ENCODE measurements around the gene ARL5B. TPM values are rescaled to one million over a fixed set of nuclear protein-coding genes. Genes with fewer than 3 reads are reported as not detected.

ARL5B gene
- total RNA-seq, 2 donors from 2014 or later, result 7.9 to 9.2 TPM

DNA sequence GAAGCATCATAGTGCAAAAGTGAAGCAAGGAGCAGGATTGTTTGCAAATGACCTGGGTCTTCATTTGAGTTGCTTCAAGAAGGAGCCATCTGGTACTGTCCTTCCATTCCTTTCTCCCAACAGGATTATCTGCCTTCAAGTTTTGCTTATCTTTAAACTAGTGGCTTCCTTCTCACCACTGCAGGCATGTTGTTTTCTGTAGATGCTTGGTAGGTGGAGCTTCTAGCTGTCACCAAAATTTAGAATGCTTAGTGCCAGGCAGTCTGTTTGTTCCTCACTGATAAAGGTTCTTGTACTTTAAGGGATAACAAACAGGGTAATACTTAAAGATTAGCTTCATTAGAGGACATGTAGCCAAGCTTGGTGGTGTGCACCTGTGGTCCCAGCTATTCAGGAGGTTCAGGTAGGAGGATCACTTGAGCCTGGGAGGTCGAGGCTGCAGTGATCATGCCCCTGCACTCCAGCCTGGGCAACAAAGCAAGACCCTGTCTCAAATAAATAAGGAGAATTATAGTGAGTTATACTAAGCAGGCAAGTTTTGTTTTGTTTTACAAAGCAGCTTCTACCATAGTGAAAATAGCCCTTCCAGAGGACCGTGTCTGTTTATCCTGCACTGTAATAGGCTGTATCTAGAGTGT is 5.7 kb downstream of the ARL5B start:
- Histone ChIP-seq H3K27ac (no peak overlapping the region), H3K4me1 (peaks cover 0 to 42% of the 10 kb centered on the region in 2 donors), H3K27me3 (no peaks in the 10 kb centered on the region), H3K36me3 (peaks cover 17% of the 10 kb centered on the region), H3K9me3 (no peaks in the 10 kb centered on the region), H3K4me3 (no peak overlapping the region)
- TF ChIP-seq, protein P1, sequence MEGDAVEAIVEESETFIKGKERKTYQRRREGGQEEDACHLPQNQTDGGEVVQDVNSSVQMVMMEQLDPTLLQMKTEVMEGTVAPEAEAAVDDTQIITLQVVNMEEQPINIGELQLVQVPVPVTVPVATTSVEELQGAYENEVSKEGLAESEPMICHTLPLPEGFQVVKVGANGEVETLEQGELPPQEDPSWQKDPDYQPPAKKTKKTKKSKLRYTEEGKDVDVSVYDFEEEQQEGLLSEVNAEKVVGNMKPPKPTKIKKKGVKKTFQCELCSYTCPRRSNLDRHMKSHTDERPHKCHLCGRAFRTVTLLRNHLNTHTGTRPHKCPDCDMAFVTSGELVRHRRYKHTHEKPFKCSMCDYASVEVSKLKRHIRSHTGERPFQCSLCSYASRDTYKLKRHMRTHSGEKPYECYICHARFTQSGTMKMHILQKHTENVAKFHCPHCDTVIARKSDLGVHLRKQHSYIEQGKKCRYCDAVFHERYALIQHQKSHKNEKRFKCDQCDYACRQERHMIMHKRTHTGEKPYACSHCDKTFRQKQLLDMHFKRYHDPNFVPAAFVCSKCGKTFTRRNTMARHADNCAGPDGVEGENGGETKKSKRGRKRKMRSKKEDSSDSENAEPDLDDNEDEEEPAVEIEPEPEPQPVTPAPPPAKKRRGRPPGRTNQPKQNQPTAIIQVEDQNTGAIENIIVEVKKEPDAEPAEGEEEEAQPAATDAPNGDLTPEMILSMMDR (IDR thresholded peaks at IDR 0.05), result no peak
- no peak for DNase-seq (ENCODE audit: low spot score)

DNA sequence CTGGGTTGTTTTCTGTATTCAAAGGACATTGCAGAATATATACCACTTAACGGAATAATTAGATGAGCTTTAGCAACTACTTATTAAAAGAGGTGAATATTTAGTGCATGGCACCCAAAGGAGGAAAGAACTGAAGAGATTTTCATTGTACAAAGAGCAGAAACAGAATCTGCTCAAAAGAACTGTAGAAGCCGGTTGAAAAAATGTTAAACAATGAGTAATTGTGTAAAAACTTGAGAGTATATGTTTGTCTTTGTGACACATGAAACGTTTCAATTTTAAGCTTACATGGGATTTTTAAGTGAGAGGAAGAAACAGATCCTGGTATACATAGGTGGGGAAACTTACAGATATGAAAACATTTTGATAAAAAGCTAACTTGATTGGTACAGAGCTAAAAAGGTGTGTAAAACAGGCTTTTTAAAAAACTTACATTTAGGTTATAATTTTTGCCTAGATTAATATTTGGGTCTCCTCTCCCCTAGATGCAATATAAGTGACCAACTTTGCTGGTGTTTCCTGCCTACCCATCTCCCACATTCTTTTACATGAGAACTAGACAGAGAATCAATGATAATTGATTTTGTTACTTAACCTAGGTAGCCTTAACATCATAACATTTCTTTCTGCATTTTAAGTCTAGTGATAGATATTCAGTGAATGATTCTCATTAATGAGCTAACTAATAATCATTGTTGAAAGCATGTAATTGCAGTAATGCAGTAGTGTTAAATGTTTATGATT is 6.8 kb downstream of the ARL5B start:
- no peaks in the 10 kb centered on the region for H3K27me3 ChIP-seq
- no peak for DNase-seq (ENCODE audit: low spot score)
- H3K36me3 ChIP-seq, result peaks cover 26% of the 10 kb centered on the region
- no peak overlapping the region for H3K27ac ChIP-seq
- no peaks in the 10 kb centered on the region for H3K9me3 ChIP-seq
- peaks cover 0 to 33% of the 10 kb centered on the region in 2 donors for H3K4me1 ChIP-seq
- no peak overlapping the region for H3K4me3 ChIP-seq
- TF ChIP-seq, protein P1 (IDR thresholded peaks at IDR 0.05), result no peak

DNA sequence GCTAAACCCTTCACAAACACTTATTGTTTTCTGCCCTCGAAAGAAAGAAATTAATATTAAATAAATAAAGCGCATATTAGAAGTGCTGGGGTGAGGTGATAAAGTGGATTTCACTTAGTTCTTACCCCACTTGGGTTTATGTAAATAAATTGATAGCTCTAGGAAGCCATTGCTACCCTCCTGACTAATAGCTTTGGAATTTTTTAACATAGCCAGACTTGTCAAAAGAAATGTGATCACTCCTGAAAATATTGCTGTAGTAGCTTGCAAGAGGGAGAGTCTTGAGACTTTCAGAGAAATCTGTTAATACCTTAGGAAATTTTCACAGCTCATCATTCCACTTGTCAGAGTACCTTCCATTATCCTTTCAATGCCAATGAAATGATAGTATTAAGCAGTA is 7.6 kb downstream of the ARL5B start:
- Histone ChIP-seq H3K27me3 (no peaks in the 10 kb centered on the region), H3K9me3 (no peaks in the 10 kb centered on the region), H3K4me1 (peaks cover 0 to 25% of the 10 kb centered on the region in 2 donors), H3K27ac (no peak overlapping the region), H3K36me3 (peaks cover 34% of the 10 kb centered on the region), H3K4me3 (no peak overlapping the region)
- no peak for DNase-seq (ENCODE audit: low spot score)
- TF ChIP-seq, protein P1 (IDR thresholded peaks at IDR 0.05), result no peak

DNA sequence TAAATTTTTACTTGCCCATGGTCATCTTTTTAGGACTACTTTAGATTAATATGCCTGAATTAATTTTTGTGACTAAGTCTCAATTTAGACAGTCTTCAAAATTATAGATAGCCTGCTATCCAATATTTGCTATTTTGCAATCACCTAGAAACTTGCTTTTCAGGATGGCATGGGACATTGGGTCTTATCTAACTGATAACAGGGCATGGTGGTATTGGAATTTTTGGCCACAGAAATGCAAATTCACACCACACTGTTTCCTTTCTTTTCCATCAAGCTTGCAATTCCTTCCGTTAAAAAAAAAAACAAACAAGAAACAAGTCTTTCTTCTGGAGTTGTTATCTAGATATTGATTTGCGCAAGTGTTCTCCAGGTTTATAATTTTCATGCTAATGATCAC is 8.8 kb downstream of the ARL5B start:
- no peak for DNase-seq (ENCODE audit: low spot score)
- no peak overlapping the region for H3K27ac ChIP-seq
- H3K36me3 ChIP-seq, result peaks cover 34% of the 10 kb centered on the region
- H3K9me3 ChIP-seq, result no peaks in the 10 kb centered on the region
- H3K4me3 ChIP-seq, result no peak overlapping the region
- TF ChIP-seq, protein P1 (IDR thresholded peaks at IDR 0.05), result no peak
- peaks cover 0 to 21% of the 10 kb centered on the region in 2 donors for H3K4me1 ChIP-seq
- no peaks in the 10 kb centered on the region for H3K27me3 ChIP-seq

DNA sequence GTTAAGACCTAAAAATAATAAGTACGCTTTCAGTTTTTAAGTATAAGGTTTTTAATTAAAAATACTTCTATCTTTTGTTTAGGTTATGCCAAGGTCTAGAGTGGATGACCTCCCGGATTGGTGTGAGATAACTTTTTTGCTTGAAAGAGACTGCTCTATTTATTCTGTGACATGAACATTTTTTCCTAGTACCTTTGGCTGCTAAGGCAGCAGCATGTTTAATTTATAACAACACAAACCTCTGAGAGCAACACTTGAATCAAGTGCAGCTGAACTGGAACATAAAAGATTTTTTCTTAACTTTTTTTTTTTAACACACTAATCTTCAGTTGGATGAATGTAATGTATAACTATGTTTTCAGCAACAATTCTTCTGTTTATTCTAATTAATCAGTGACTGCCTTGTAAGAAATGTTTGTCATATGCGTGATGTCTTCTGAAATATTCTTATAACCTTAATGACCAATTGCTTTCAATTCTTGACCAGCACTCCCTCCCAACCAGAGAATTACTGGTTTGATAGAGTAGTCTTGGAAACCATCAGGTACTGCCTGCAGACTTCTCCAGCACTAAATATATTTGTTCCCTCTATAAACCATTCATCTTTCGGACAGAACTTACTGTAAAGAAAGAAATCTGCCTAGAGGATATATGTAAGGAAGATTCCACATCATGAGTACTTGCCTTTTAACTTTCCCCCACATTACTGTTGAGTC is 16.0 kb downstream of the ARL5B start:
- no peak overlapping the region for H3K4me3 ChIP-seq
- TF ChIP-seq, protein P1 (IDR thresholded peaks at IDR 0.05), result no peak
- peaks cover 21% of the 10 kb centered on the region for H3K36me3 ChIP-seq
- no peak for DNase-seq (ENCODE audit: low spot score)
- H3K27ac ChIP-seq, result no peak overlapping the region
- no peaks in the 10 kb centered on the region for H3K27me3 ChIP-seq
- H3K9me3 ChIP-seq, result no peaks in the 10 kb centered on the region
- no peaks in the 10 kb centered on the region for H3K4me1 ChIP-seq

Data from right atrium auricular region (tissue), 2 donors.